GM12891 (cell line): Measurements from ENCODE around the gene WTIP.

Source experiments
- POLR2A ChIP-seq: IDR thresholded peaks from 2 replicates; pipeline ENCODE4 v1.6.1; 2011; ENCODE audit warnings: low read depth, low read length, control low read depth
- POLR2AphosphoS5 ChIP-seq: IDR thresholded peaks from 2 replicates; pipeline ENCODE4 v1.6.1; 2011; ENCODE audit warnings: low read depth, low read length, control low read depth
- TAF1 ChIP-seq: IDR thresholded peaks from 2 replicates; pipeline ENCODE4 v1.6.1; 2011; ENCODE audit warnings: low read depth, low read length, control low read depth

GRCh38 chr19:34508540-34508939, 27.0 kb downstream of the WTIP start:
- TF ChIP-seq POLR2AphosphoS5 (no peak), TAF1 (no peak), POLR2A (no peak)
